Activated CD4-positive, CD25-positive, alpha-beta regulatory T cell treated with anti-CD3 and anti-CD28 coated beads, Interleukin-2, amount 50 U/mL, for 72 hours (primary cell): ENCODE measurements around the gene TCF19.
"Not testable (repeated sequence)": the region's sequence is repeated elsewhere in the genome, so short reads cannot be mapped to it uniquely, and the experiment has no call there.

Source experiments
- DNase-seq: peaks from one replicate; pipeline ENCODE4 v3.0.0; 2021

Gene TCF19

DNA sequence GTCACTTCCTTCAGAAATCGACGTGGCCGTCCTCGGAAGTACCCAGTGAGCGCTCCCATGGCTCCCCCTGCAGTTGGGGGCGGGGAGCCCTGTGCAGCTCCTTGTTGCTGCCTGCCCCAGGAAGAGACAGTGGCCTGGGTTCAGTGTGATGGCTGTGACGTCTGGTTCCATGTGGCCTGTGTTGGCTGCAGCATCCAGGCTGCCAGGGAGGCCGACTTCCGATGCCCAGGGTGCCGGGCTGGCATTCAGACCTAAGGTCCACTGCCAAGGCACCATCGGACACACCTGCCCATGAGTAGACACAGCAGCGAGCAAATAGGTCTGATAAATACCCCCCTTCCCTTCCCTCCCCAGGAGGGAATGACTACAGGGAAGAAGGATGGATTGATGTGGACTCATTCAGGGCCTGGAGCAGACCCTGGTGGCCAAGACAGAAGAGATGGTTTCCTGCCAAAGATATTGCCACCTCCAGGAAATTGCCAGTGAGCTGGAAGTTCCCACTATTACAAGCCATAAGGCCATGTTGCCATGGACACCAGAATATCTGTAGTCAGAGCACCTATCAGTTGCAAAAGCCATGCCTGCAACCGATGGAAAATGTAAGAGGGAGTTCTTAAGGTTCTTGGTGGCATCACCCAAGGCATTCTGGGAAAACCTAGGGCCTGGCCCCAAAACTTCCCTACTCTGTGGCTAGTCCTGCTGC is 4.2 kb downstream of the TCF19 start:
- DNase-seq = no peak

DNA sequence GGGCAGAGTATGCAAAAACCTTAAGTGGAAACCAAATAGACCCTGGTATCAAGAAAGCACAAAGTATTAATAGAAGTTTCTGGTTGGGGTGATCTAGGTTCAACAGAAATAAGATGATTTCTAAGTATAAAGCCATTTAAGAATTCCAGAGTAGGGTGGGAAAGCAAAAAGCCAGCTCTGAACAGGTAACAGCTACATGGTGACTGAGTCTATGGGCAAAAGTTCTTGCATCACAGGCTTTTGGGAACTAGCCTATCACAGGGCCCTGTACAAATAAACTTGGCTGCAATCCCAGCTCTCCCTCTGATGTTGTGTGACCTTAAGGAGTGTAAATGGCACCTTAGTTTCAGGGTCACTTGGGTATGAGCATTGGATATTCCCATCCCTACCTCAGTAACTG is 5.5 kb downstream of the TCF19 start:
- no peak for DNase-seq

DNA sequence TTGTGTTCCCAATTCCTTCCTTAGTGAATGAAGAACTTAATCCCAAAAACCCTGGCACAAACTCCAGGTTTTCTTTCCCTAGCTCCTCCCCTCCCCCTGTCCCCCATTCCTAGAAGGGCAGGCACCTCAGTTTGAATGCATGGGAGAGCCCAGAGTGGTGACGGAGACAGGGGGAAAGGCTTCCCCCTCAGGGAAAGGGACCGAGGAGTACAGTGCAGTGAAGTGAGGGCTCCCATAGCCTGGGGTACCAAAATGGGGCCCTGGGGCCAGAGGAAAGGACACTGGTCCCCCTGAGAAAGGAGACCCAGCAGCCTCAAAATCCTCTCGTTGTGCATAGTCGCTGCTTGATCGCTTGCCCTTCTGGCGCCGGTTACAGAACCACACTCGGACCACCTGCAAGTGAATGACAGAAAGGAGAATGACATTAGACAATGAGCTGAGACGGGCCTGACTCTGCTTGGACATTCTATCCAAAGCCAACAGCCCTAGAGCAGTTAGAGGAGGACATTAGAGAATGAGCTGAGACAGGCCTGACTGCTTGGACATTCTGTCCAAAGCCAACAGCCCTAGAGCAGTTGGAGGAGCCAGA is 6.2 kb downstream of the TCF19 start:
- DNase-seq = not testable (repeated sequence)

DNA sequence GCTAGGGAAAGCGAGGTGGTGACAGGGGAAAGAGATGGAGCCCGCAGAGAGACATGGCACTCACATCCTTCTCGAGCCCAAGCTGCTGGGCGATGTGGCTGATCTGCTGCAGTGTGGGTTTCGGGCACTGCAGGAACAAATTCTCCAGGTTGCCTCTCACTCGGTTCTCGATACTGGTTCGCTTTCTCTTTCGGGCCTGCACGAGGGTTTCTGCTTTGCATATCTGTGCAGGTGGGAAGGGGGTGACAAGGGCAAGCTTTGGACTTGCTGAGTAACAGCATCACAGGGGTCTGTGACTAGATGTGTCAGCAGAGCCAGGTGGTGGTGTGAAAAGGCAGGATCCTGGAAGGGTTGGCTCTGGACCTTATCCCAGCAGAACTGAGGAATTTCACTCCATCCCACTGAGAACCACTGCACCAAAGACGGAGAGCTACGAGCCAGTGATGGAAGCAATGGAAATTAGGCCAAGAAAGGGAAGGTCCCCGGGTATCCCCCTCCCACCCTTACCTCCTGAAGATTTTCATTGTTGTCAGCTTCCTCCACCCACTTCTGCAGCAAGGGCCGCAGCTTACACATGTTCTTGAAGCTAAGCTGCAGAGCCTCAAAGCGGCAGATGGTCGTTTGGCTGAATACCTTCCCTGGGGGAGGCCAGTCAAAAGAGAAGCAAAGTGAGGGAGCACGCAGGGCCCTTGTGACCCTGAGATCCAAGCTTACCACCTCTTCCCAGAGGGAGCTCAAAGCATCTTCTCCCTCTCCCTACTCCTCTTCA is 6.9 kb downstream of the TCF19 start:
- DNase-seq = not testable (repeated sequence)

DNA sequence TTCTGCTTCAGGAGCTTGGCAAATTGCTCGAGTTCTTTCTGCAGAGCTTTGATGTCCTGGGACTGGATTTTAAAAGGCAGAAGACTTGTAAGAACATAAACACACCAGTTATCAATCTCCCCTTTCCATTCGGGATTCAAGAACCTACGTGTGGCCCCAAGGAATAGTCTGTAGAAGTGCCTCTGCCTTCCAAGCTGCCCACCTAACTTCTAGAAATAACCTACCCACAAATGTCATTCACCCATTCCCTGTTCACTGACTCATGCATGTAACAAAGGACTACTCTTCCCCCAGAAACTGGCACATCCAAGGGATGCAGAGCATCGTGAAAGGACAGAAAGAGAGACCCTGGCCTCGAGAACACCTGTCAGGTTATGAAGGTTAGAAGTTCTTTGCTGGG is 7.6 kb downstream of the TCF19 start:
- DNase-seq = no peak

DNA sequence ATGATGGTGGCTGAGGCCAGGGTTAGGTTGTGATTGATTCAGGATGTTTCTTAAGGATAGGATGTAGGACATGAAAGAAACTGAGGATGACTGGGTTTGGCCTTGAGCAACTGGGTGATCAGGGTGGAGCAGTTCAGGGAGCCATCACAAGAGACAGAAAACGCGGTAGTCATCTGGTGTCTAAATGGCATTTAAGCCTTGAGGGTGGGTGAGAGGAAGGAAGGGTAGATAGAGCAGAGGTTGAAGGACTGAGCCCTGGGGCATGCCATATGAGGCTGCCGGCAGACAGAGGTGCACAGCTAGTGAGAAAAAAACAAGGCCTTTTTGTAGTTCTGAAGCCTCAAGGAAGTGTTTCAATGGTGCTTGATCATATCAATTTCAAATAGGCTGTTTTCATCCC is 10.2 kb downstream of the TCF19 start:
- no peak for DNase-seq

DNA sequence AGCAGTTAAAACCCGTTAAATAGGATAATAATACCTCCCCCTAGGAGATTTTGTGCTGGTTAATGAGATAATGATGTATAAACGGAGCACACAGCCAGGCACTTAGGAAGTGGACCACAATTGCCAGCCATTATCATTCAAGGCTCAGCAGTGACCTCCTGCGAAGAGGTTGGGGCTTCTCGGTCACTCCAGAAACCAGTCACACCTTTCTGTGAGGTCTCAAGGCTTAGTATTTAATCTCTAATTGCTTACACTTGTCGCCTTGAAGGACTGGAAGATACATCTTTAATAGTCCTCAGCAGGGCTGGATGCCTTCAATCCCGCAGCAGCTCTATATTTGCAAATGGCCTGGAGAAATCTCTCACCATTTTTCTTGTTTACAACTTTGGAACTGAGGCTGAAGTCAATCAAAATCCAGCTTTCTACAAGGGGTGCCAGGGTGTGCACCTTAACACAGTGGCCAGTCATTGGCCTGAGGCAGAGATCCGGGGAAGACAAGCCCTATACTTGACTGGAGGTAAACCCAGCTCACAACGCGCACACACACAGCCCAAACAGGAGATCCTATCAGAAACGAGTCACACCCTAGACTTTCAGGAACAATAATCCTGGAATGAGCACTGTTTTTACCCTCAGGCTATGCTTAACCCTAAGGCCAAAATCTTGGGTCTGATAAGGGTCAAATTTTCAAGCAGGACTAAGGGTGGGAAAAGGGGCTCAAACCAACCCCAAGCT is 10.9 kb downstream of the TCF19 start:
- DNase-seq = no peak

DNA sequence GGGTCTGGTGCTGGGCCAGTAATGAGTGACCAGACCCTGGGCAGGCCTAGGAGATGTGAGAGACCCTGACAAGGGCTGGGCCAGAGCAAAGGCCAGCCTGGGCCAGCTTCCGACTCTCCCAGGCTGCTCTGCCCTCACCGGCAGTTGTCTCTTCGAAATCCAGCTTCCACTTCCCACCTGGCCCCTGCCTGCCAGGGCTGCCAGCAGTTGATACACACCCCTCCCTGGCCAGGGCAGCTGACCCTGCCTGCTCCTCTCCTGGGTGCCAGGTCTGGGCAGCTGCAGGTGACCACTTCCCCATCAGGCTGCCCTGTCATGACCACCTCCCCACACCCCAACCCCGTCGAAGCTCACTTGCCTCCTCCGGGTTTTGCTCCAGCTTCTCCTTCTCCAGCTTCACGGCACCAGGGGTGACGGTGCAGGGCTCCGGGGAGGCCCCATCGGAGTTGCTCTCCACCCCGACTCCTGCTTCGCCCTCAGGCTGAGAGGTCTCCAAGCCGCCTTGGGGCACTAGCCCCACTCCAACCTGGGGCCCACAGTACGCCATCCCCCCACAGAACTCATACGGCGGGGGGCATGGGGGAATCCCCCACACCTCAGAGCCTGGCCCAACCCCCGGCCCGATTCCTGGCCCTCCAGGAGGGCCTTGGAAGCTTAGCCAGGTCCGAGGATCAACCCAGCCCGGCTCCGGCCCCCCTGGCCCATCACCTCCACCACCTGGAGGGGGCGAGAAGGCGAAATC is 11.6 kb downstream of the TCF19 start:
- not testable (repeated sequence) for DNase-seq

DNA sequence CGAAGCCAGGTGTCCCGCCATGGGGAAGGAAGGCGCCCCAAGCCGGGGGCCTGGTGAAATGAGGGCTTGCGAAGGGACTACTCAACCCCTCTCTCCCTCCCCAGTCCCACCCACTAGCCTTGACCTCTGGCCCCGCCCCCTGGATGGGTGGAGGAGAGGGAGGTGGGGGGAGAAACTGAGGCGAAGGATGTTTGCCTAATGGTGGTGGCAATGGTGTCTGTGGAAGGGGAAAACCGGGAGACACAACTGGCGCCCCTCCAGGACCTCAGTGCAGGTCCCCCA is 12.2 kb downstream of the TCF19 start, which contains the start of gene POU5F1:
TSS of gene POU5F1 (minus strand) at position 83 of the 282 bp plus-strand sequence. CDS start at position 21, 62 bp downstream.
- DNase-seq = no peak

DNA sequence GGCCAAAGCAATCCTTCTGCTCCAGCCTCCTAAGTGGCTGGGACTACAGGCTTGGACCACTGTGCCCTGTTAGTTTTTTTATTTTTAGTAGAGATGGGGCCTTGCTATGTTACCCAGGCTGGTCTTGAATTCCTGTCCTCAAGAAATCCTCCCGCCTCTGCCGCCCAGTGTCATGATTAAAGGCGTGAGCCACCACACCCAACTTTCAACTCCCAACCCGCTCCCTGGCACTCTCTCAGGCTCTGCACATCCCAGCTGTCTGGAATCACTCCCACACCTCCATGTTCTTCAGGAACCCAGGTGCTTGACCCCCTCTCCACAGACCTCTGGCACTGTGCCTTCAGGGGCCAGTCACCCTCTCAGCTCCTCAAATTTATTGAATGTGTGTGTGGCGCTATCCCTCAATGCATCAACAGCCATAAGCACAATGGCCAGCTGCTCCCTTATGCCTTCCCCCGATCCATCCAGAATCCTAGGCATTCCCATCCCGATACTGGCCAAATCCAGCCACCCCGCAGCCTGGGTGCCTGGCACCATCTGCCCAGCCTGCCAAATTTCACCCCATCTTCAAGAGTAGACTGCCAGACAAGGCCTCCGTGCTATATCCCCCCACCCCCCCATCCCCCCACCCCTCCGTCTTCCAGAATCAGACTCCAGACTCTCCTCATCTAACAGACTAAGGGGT is 12.7 kb downstream of the TCF19 start:
- DNase-seq = no peak

DNA sequence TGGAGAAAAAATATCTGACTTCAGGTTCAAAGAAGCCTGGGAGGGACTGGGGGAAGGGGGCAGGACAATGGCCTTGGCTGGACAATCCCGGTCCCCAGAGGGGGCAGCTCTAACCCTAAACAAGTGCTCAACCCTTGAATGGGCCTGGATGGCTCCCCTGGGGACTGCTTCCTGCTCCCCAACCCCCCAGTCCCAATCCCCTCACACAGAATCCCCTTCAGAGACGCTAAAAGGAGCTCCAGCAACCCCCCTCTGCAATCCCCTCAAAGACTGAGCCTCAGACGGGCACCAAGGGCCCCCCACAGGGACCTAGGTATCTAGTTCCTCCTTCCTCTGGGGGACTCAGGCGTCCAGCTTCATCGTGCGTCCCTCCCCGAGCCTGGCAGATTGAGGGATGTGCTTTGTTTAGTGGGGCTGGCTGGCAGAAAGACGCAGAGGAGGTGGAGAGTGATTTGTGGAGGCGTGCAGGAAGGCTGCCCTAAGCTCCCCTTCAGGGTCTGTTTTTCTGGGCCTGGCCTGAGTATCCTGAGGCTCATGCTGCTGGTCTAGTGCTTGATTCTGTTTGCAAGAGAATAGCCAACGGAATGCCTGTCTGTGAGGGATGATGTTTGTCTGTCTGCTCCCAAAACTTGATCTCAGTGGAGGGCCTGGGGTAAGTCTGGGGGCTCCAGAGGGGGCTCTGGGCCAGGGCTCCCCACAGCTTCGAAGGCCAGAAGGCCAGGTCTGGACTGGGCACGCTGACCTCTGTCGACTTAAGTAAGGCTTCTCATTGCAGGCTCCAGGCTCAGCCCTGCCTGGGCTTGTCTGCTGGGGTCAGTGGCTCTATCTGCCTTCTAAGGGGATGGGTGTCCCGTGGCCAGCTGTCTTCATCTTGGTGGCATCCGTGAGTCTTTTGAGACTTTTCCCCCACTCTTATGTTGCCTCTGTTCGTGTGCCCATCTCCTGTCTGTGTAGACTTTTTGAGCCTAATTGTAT is 13.8 kb downstream of the TCF19 start:
- DNase-seq = no peak

DNA sequence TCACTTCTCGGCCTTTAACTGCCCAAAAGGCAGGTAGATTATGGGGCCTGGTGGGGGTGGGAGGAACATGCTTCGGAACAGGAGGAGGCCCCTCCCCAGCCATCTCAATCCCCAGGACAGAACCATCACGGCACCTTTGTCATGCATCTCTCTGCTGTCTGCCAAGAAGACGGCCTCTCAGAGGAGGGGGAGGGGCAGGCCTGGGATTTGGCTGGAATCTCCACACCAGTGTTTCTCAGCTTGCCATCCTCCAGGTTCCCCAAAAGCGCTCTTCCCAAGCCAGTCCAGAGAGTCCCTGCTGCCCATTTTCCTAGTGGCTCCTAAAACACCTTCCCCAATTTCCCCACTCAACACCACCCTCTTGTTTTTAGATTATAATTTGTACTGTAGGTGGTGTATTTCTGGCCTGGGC is 14.6 kb downstream of the TCF19 start:
- DNase-seq = no peak

DNA sequence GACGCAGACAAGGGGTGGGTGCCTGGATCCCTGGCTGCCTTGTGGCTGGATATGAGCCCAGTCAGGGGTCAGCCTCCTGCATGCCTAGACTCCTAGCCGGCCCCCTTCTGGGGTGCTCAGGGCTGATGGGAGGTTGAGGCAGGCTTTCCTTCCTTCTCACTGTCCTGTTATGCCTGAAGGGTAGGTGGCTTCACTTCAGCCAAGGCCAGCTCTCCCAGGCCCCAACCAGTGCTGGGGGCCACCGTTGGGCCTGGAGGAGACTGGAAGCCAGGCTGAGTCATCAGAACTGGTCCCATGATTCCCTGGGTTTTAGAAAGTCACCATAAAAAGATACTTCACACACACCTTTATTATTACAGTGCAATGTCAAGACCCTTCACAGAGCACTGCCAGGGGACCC is 15.0 kb downstream of the TCF19 start:
- DNase-seq = no peak

DNA sequence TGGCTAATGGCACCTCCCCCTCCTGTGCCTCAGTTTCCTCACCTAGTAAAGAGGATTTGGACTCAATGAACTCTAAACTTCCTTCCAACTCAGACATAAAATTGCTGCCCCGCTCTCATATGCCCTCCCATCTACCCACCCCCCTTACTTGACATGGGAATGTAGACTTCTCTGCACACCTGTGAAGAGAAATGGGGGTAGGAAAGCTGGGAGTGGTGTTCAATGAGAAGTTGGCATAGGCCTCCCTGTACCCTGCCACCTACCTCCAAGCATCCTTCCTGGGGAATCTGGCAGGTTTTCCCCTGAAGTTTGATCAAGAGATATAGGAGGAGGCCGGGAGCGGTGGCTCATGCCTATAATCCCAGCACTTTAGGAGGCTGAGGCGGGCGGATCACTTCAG is 16.0 kb downstream of the TCF19 start:
- DNase-seq = no peak

DNA sequence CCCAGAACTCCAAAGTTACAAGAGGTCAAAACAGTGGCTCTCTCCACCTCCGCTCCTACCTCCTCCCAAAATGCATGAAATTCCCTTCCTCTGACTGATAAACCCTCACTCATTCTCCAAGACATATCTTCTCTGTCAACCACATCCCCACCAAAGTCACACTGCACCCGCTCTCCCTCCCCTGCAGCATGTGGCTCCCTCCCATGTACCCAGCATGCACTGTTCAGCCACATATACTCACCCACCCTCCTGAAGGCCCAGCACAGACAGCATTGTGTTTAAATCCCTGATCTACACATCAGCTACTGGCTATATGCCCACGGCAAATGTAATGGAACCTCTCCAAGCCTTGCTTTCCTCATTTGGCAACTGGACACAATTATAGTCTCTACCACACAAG is 17.6 kb downstream of the TCF19 start:
- no peak for DNase-seq

DNA sequence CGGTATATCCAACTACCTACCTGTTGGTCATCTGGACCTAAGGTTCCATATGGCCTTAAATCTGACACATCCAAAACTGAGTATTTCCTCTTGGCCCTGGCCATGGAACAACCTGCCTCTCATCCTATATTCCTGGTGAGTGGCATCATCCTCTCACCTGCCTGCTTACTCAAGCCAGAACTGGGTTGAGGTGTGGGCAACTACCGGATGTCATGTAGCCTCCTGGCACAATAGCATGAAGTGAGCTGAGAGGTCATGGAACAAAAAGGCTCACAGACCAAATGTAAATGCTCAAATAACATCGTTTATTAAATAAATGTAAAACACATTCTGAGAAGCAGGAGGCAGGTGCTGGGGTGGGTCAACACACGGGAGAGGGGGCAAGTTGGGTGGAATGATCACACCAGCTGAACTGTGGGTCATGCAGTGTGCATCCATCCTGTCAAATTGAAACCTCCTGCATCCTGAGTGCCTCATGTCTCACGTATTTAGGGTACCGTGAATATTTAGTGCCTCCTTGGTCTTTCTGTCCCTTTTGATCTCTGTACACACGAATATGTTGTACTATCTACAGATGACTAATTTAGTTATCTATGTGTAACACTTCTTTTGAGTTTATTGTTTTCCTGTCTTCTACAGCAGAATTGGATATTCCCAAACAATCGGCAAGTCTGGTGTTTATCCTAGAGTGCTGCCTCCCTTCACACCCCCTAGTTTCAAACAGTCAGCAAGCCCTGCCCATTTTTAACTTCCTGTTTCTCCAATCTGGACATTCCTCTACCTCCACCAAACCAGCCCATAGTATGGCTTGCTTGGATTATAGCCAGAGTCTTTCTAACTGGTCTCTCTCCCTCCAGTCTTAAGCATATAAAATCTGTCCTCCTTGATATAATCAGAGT is 20.0 kb downstream of the TCF19 start:
- DNase-seq = no peak

DNA sequence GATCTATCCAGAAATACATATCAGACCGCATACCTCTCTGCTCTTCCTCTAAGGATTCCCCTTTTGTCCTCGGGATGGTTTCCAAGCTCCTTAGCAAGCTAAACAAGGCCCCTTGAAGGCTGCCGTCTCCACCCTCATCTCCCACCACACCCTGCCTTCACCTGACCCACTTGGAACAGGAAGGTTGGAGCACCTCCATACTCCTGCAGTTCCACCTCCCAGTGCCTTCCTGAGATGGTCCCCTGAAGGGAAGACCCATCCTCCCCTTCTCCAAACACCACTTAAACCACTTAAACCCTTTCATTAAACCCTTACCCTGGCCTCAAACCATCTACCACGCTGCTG is 20.6 kb downstream of the TCF19 start:
- DNase-seq = no peak

DNA sequence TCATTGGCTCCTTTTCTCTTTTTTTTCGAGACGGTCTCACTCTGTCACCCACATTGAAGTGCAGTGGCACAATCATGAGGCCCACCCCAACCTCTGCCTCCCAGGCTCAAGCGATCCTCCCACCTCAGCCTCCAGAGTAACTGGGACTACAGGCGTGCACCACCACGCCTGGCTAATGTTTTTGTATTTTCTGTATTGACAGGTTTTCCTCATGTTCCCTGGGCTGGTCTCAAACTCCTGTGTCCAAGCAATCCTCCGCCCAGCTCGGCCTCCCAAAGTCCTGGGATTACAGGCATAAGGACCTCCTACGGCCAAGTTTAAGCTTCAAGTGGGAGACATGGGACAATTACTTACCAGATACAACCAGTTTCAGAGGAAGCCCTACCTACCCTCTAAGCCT is 21.5 kb downstream of the TCF19 start:
- DNase-seq = no peak

DNA sequence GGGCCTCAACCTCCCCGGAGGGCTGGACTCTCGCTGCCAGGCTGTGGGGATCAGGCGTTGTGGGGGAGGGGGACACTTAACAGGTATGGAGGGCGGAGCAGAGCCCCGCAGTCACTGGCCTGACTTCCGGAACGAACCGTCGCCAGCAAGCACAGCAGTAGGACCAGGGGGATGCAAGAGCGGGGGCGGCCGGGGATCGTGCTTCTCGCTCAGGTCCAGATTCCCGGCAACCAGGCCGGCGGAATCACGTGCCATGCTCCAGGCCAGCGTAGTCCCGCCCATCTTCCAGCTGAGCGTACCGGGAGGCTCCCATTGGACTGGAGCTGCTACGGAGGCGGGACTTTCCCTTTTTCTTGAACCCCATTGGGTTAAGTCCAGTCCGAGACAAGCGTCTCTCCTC is 22.1 kb downstream of the TCF19 start:
- peak; percentile 72 for DNase-seq

DNA sequence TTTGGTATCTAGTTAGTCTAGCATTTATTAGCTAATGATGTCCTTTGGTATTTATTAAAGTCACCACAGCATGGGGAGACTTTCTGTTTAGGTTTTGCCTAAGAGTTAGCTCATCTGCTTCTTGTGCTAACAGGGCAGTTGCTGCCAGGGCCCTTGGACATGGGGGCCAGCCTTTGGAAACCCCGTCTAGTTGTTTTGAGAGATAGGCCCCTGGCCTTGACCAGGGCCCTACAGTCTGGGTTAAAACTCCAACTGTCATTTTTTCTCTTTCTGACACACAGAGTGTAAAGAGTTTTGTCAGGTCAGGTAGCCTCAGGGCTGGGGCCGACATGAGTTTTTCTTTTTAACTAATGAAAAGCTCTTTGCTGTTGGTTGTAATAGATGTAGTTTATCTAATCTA is 24.9 kb downstream of the TCF19 start:
- DNase-seq = not testable (repeated sequence)
